ENCODE data around the gene IFI27L1.

Gene IFI27L1, protein sequence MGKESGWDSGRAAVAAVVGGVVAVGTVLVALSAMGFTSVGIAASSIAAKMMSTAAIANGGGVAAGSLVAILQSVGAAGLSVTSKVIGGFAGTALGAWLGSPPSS

DNA sequence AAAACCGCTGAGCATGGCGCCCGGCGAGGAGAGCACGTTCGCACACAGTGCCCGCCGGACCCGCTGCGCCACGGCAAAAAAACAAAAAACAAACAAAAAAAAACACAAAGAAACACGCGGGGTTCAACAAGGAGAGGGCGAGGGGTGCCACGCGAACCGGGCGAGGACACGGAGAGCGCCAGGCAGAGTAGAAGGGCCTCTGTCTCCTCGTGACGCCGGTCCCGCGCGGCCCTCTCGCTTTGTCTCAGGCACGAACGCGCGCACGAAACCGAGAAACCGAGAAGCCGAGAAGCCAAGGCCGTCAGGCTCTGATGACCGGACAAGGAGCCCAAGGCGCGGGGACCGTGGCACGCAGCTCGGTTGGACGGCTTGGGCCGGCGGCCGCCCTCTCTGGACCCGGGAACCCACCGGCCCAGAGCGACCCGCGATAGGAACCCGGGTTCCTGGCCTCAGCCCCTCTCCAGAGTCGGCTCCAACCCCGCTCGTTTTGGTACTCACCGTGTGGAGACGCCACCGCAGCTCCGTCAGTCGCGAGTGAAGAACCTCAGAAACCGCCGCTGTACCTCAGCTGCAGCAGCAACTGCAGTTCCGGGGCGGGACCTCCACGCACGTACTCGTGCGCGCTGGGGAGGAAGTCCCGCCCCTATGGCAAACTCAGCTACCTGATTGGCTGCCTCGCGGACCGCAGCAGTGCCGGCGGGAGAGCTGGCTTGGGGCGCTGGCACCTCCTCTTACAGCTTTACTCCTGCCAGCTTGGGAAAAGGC lies at the start of gene IFI27L1, which contains the start of gene DDX24:
TSS of gene IFI27L1 (plus strand) at position 690 of the 765 bp plus-strand sequence. CDS start 15,628 bp downstream, outside the sequence.
TSS of gene DDX24 (minus strand) at position 582 of the 765 bp plus-strand sequence. CDS start 1,460 bp downstream, outside the sequence.
- Mint-ChIP-seq H3K27me3 (no peaks in the 10 kb centered on the region), H3K27ac (peak within 1 kb of the TSS; percentile 100), H3K9me3 (no peaks in the 10 kb centered on the region), H3K36me3 (peaks cover 35% of the 10 kb centered on the region), H3K4me3 (peak within 1 kb of the TSS; percentile 99), H3K4me1 (peaks cover 45% of the 10 kb centered on the region)
- peak; percentile 100 for ATAC-seq

DNA sequence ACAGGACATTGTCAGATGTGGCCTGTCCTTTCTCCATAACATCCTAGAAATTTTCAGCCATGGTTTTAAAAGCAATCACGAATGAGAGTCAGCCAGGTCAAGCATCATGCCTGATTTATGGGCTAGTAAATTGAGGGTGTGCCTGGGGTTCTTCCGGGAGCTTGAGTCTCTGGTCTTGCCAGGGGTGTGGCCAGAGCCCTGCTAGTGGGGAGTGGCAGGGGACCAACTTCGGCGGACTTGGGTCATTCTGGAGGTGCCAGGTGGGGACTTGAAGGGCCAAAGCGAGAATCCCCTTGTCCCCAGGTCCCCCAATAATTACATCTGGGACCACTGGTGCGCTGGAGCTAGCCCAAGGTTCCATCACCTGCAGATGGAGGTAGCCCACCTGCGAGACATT lies 49.2 kb upstream of the IFI27L1 start:
- Mint-ChIP-seq H3K36me3 (no peaks in the 10 kb centered on the region), H3K9me3 (no peaks in the 10 kb centered on the region), H3K27me3 (no peaks in the 10 kb centered on the region), H3K27ac (no peak overlapping the region), H3K4me1 (peaks cover 11% of the 10 kb centered on the region), H3K4me3 (no peak overlapping the region)
- no peak for ATAC-seq

DNA sequence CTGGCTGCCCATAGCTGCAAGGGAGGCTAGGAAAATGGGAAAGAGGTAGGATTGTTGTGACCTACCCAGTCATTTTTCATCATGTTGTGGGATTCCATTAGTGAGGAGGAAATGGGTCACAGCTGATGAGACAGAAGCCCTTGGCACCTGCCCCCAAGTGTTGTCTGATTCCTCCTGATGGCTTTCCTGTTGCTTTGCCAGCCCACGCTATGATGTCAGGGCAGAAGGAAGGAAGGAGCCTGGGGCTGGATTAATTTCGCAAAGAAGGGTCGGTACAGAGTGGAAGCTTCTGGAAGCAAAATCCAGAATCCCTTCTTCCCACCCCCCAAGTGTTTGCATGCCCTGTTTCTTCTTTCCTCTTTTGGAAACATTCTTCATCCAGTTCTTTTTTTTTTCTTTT lies 46.2 kb upstream of the IFI27L1 start:
- H3K27ac Mint-ChIP-seq = no peak overlapping the region
- H3K9me3 Mint-ChIP-seq = no peaks in the 10 kb centered on the region
- peaks cover 6% of the 10 kb centered on the region for H3K4me1 Mint-ChIP-seq
- no peak overlapping the region for H3K4me3 Mint-ChIP-seq
- no peak for ATAC-seq
- no peaks in the 10 kb centered on the region for H3K27me3 Mint-ChIP-seq
- H3K36me3 Mint-ChIP-seq = no peaks in the 10 kb centered on the region

DNA sequence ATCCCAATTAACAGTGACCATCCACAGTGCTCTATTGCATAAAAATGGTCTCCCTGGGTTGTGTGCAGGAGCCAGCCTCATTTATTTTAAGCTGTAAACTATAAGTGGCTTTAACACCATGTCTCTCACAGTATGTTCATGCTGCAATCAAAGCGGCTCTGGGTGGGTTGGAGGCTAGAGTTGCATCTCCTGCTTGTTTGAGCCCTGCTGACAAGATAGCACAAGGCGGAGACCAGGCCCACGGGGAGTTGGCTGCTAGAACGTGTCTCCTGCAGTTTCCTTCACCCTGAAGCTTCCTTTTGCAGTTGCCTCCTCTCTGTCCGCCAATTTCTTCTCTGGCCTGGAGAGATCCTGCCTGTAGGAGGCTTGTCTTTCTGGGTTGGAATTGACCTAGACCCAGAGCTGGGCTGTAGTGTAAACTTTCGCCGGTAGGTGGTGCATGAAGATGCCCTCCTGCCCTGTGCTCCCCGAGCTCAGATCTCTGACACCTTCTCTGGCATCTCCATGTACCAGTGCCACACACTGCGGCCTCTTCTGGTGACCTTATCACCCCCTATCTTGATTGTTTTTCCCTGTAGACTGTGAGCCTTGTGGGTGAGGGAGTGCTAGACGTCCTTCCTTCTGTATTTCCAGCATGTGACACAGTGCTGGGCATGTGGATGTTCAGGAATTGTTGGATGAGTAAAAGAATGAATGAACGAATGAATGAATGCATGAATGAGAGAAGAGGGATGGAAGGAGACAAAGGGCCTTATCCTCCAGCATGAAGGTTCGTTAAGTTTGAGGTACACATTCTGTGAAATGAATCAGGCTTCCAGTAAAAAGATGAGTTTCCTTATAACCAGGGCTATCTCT lies 44.6 kb upstream of the IFI27L1 start:
- no peaks in the 10 kb centered on the region for H3K9me3 Mint-ChIP-seq
- no peak overlapping the region for H3K27ac Mint-ChIP-seq

DNA sequence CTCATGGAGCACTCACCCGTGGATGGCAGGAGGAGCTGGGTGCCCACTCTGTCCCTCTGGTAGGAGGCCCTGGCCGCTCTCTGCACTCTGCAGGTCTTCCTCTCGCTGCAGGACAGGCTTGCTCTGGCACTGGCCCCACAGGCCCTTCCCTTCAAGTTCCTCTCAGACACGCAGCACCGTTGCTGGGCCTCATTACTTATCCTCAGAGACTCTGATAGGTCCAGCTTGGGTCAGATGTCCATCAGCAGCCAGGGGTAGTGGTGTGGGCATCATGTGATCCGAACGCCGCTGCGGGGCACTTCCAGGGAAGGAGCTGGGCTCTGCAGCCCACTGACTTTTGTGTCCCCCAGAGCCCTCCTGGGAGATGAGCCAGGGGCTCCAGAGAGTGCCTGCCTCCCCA lies 43.2 kb upstream of the IFI27L1 start:
- Mint-ChIP-seq H3K4me3 (no peak overlapping the region), H3K36me3 (no peaks in the 10 kb centered on the region), H3K27ac (no peak overlapping the region), H3K9me3 (no peaks in the 10 kb centered on the region), H3K27me3 (no peaks in the 10 kb centered on the region), H3K4me1 (peaks cover 6% of the 10 kb centered on the region)
- no peak for ATAC-seq

More for the DNA sequence above, 44.6 kb upstream of the IFI27L1 start:
- Mint-ChIP-seq H3K4me3 (no peak overlapping the region), H3K36me3 (no peaks in the 10 kb centered on the region), H3K4me1 (peaks cover 6% of the 10 kb centered on the region), H3K27me3 (no peaks in the 10 kb centered on the region)
- ATAC-seq = peak; percentile 87

GRCh38 chr14:94038510-94038909 lies 42.6 kb upstream of the IFI27L1 start:
- Mint-ChIP-seq H3K27me3 (no peaks in the 10 kb centered on the region), H3K4me1 (peaks cover 6% of the 10 kb centered on the region), H3K36me3 (no peaks in the 10 kb centered on the region), H3K4me3 (no peak overlapping the region), H3K9me3 (no peaks in the 10 kb centered on the region), H3K27ac (no peak overlapping the region)
- no peak for ATAC-seq

GRCh38 chr14:94038921-94039629 lies 42.0 kb upstream of the IFI27L1 start:
- Mint-ChIP-seq H3K9me3 (no peaks in the 10 kb centered on the region), H3K4me1 (peaks cover 6% of the 10 kb centered on the region), H3K36me3 (peaks cover 3% of the 10 kb centered on the region), H3K27ac (no peak overlapping the region), H3K4me3 (no peak overlapping the region), H3K27me3 (no peaks in the 10 kb centered on the region)
- no peak for ATAC-seq

DNA sequence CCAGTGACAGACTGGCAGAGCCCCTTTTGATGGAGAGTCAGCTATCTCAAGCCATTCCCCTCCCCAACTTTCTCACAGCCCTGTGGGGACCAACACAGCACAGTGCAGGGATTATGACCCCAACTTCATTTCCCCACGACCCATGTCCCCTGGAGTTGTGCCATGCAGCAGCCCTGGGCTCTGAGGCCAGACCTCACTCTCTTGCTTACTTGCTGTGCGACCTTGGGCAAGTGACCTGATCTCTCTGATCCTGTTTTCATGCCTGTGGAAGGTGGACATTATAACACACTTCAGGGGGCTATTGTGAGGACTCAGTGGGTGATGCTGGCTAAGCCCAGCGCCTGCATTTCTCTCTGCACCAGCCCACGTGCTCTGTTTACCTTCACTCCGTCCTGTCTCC lies 40.9 kb upstream of the IFI27L1 start:
- H3K4me3 Mint-ChIP-seq = no peak overlapping the region
- peaks cover 6% of the 10 kb centered on the region for H3K4me1 Mint-ChIP-seq
- H3K27me3 Mint-ChIP-seq = no peaks in the 10 kb centered on the region
- H3K27ac Mint-ChIP-seq = no peak overlapping the region
- peaks cover 11% of the 10 kb centered on the region for H3K36me3 Mint-ChIP-seq
- no peaks in the 10 kb centered on the region for H3K9me3 Mint-ChIP-seq
- ATAC-seq = no peak

GRCh38 chr14:94040796-94041195 lies 40.3 kb upstream of the IFI27L1 start:
- H3K4me3 Mint-ChIP-seq = no peak overlapping the region
- peaks cover 16% of the 10 kb centered on the region for H3K36me3 Mint-ChIP-seq
- no peak overlapping the region for H3K27ac Mint-ChIP-seq
- no peak for ATAC-seq
- H3K4me1 Mint-ChIP-seq = peaks cover 6% of the 10 kb centered on the region
- H3K9me3 Mint-ChIP-seq = no peaks in the 10 kb centered on the region
- no peaks in the 10 kb centered on the region for H3K27me3 Mint-ChIP-seq

DNA sequence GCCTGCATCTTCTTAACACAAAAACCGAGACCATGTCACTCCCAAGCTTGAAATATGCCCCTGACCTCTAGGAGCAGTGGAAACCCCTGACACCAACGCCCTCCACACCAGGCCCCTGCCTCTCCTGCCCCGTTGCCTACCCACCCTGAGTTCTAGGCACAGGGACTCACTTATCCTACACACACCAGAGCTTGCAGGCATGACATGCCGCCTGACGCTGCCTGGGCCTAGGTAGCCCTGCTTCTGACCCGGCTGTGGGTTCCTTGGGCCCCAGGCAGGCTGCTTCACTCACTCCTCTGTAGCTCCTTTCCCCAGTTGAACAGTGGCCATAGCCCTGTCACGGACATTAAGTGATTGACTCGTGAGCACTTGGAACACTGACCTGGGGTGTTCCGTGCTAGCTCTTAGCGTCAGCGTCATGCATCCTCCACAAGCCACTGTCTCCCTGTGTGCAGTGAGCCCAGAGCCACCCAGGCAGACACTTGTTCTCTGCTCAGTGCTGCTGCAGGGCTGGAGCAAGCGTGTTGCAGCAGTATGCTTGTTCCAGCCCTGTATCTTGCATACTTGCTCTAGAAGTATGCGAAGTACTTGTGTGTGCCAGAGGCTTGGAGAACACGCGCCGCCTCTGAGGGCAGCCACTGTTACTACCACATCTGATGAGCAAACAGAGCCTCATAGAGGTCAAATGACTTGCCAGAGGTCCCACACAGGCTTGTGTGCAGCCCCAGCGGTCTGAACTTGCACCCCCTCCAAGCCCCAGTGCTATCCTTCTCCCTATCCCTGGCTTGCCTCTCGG lies 39.4 kb upstream of the IFI27L1 start:
- Mint-ChIP-seq H3K27me3 (no peaks in the 10 kb centered on the region), H3K4me1 (peaks cover 2% of the 10 kb centered on the region), H3K4me3 (no peak overlapping the region), H3K27ac (no peak overlapping the region), H3K36me3 (peaks cover 19% of the 10 kb centered on the region), H3K9me3 (no peaks in the 10 kb centered on the region)
- ATAC-seq = no peak

GRCh38 chr14:94042433-94043091 lies 38.5 kb upstream of the IFI27L1 start:
- Mint-ChIP-seq H3K36me3 (peaks cover 23% of the 10 kb centered on the region), H3K27me3 (no peaks in the 10 kb centered on the region)

GRCh38 chr14:94043111-94043755 lies 37.9 kb upstream of the IFI27L1 start:
- H3K4me1 Mint-ChIP-seq = no peaks in the 10 kb centered on the region
- no peaks in the 10 kb centered on the region for H3K27me3 Mint-ChIP-seq
- no peaks in the 10 kb centered on the region for H3K9me3 Mint-ChIP-seq
- peaks cover 30% of the 10 kb centered on the region for H3K36me3 Mint-ChIP-seq
- no peak for ATAC-seq
- no peak overlapping the region for H3K27ac Mint-ChIP-seq
- H3K4me3 Mint-ChIP-seq = no peak overlapping the region

More at GRCh38 chr14:94042433-94043091, 38.5 kb upstream of the IFI27L1 start:
- Mint-ChIP-seq H3K4me1 (no peaks in the 10 kb centered on the region), H3K4me3 (no peak overlapping the region), H3K9me3 (no peaks in the 10 kb centered on the region), H3K27ac (no peak overlapping the region)
- no peak for ATAC-seq

- no peak for ATAC-seq
- no peak overlapping the region for H3K4me3 Mint-ChIP-seq
- peaks cover 35% of the 10 kb centered on the region for H3K36me3 Mint-ChIP-seq
- H3K4me1 Mint-ChIP-seq = no peaks in the 10 kb centered on the region
- no peaks in the 10 kb centered on the region for H3K27me3 Mint-ChIP-seq
- no peaks in the 10 kb centered on the region for H3K9me3 Mint-ChIP-seq
- no peak overlapping the region for H3K27ac Mint-ChIP-seq
Observed at GRCh38 chr14:94043756-94044475, 37.2 kb upstream of the IFI27L1 start.
